ENCODE data around the gene KRTAP4-3.
"Not testable (repeated sequence)": the region's sequence is repeated elsewhere in the genome, so short reads cannot be mapped to it uniquely, and the experiment has no call there.

- not testable (repeated sequence) for TF ChIP-seq CTCF, EP300 (IDR thresholded peaks at IDR 0.05)
Measured at GRCh38 chr17:41189837-41190318, 21.9 kb upstream of the KRTAP4-3 start, which contains the start of gene KRTAP9-1.
